HL-60 (cell line): Measurements from ENCODE around the gene GRIA1.

Source experiments
- DNase-seq, 2 experiments: peaks; one replicate each; pipeline ENCODE4 v3.0.0-alpha.2; 2010 to 2020; ENCODE audit warnings: low read depth in 1 of 2, low spot score in 1 of 2
- H3K27ac ChIP-seq: fragments of 250-450 bp; sonication (Bioruptor Pico); replicated peaks from 2 replicates; pipeline ENCODE4 v1.5.1; 2020; ENCODE audit warnings: mild to moderate bottlenecking, moderate library complexity
- H3K27me3 ChIP-seq: fragments of 250-450 bp; sonication (Bioruptor Pico); 2 replicates; pipeline ENCODE4 v1.5.1; 2021; ENCODE audit warnings: mild to moderate bottlenecking, moderate library complexity; ENCODE audit not compliant: insufficient read depth, poor library complexity, severe bottlenecking
- H3K4me3 ChIP-seq: replicated peaks from 2 replicates; pipeline ENCODE4 v1.5.1; 2011; ENCODE audit warnings: mild to moderate bottlenecking, control low read depth, low read length; ENCODE audit not compliant: insufficient read depth
- GABPA ChIP-seq: IDR thresholded peaks from 2 replicates; pipeline ENCODE4 v1.6.1; 2012; ENCODE audit warnings: low read depth
- POLR2AphosphoS5 ChIP-seq: IDR thresholded peaks from 2 replicates; pipeline ENCODE4 v1.6.1; 2012; ENCODE audit warnings: low read depth
- SPI1 ChIP-seq: IDR thresholded peaks from 2 replicates; pipeline ENCODE4 v1.6.1; 2012; ENCODE audit warnings: low read depth, mild to moderate bottlenecking, borderline replicate concordance
- TF ChIP-seq, protein P1 (sequence below): IDR thresholded peaks from 2 replicates; pipeline ENCODE4 v1.6.1; 2012; ENCODE audit warnings: low read depth; ENCODE audit not compliant: insufficient replicate concordance
- TF ChIP-seq, protein P2 (sequence below): IDR thresholded peaks from one replicate; pipeline ENCODE4 v1.5.1; 2011; ENCODE audit warnings: low read length, control low read depth, inconsistent platforms; ENCODE audit not compliant: insufficient read depth

GRIA1 gene

DNA sequence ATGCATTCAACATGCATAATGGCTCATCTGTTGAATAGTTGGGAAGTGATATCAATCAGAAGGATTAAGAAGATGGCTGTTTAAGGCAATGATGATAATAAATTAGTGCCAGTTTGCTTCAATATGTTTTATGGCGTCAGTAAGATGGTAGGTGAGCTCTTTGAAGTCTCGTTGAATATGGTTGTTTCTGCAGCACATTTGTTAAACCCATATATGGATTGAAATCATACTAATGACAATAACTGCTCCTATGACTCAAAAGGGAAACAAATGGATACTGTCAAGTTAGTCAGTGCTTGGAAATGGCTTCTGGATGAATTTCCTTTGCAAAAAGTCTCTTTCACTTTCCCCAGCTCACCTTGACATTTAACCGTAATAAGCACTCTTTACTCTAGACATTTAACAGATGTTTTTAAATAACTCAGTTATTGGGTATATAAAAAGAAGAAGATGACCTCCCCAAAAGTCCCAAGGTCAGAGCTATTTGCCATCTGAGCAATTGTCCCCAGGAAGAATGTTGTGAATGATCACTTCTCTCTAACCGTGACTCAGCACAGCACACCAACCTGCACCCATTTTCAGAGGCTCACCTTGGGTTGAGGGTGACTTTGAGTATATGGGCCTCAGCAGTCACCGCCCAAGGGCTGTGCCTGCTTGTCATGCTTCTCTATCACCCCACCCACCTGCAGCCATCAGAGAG, 133.4 kb downstream of the GRIA1 start:
- H3K4me3 ChIP-seq = no peak overlapping the region
- TF ChIP-seq, protein P1, sequence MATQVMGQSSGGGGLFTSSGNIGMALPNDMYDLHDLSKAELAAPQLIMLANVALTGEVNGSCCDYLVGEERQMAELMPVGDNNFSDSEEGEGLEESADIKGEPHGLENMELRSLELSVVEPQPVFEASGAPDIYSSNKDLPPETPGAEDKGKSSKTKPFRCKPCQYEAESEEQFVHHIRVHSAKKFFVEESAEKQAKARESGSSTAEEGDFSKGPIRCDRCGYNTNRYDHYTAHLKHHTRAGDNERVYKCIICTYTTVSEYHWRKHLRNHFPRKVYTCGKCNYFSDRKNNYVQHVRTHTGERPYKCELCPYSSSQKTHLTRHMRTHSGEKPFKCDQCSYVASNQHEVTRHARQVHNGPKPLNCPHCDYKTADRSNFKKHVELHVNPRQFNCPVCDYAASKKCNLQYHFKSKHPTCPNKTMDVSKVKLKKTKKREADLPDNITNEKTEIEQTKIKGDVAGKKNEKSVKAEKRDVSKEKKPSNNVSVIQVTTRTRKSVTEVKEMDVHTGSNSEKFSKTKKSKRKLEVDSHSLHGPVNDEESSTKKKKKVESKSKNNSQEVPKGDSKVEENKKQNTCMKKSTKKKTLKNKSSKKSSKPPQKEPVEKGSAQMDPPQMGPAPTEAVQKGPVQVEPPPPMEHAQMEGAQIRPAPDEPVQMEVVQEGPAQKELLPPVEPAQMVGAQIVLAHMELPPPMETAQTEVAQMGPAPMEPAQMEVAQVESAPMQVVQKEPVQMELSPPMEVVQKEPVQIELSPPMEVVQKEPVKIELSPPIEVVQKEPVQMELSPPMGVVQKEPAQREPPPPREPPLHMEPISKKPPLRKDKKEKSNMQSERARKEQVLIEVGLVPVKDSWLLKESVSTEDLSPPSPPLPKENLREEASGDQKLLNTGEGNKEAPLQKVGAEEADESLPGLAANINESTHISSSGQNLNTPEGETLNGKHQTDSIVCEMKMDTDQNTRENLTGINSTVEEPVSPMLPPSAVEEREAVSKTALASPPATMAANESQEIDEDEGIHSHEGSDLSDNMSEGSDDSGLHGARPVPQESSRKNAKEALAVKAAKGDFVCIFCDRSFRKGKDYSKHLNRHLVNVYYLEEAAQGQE = no peak
- no peak for TF ChIP-seq POLR2AphosphoS5
- TF ChIP-seq GABPA = no peak
- TF ChIP-seq, protein P2, sequence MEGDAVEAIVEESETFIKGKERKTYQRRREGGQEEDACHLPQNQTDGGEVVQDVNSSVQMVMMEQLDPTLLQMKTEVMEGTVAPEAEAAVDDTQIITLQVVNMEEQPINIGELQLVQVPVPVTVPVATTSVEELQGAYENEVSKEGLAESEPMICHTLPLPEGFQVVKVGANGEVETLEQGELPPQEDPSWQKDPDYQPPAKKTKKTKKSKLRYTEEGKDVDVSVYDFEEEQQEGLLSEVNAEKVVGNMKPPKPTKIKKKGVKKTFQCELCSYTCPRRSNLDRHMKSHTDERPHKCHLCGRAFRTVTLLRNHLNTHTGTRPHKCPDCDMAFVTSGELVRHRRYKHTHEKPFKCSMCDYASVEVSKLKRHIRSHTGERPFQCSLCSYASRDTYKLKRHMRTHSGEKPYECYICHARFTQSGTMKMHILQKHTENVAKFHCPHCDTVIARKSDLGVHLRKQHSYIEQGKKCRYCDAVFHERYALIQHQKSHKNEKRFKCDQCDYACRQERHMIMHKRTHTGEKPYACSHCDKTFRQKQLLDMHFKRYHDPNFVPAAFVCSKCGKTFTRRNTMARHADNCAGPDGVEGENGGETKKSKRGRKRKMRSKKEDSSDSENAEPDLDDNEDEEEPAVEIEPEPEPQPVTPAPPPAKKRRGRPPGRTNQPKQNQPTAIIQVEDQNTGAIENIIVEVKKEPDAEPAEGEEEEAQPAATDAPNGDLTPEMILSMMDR = no peak
- no peak for TF ChIP-seq SPI1
- H3K27me3 ChIP-seq = no peaks in the 10 kb centered on the region
- H3K27ac ChIP-seq = no peak overlapping the region
- no peak for DNase-seq

DNA sequence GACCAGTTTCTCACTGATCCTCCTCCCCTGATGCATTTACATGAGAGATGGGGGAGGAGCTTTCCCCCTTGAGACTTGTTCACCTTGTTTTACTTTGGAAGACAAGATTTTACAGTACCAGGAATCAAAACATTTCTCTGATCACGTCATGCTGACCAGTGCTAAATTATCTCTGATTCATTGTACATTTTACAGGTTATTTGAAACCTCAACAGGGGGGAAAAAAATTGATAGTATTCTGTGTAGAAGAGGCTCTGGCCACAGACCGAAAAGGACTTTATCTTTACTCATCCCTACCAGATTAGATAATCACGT, 133.9 kb downstream of the GRIA1 start:
- H3K27me3 ChIP-seq = no peaks in the 10 kb centered on the region
- TF ChIP-seq, protein P2 = no peak
- TF ChIP-seq POLR2AphosphoS5 (no peak), SPI1 (no peak), GABPA (no peak)
- TF ChIP-seq, protein P1 = no peak
- H3K27ac ChIP-seq = no peak overlapping the region
- H3K4me3 ChIP-seq = no peak overlapping the region
- DNase-seq = no peak

DNA sequence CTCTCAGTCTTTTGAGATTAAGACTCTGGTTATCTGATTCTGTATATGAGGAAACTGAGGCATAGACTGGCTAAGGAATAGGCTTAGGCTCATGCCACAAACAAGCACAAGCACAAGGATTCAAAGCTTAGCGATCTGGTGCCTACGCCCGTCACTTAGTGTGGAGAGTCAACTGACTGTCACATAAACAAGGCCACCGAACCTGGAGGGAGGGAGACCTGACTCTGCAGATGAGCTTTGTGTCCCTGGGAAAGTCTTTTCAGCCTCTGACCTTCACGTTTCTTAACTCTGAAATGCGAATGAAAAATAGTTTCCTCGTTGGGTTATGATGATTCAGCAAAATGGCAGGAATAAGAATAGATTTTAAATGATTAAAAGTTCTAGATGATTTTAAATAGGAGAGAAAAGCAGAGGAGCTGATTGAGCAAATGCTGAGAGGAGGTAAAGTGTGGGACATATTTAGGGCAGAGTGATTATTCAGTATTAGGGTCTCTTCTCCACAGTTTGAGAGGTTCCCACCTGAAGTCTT, 135.4 kb downstream of the GRIA1 start:
- no peak overlapping the region for H3K27ac ChIP-seq
- H3K27me3 ChIP-seq = no peaks in the 10 kb centered on the region
- DNase-seq = no peak
- TF ChIP-seq, protein P1 = no peak
- no peak for TF ChIP-seq POLR2AphosphoS5
- TF ChIP-seq GABPA = no peak
- TF ChIP-seq SPI1 = no peak
- TF ChIP-seq, protein P2 = no peak
- H3K4me3 ChIP-seq = no peak overlapping the region
